HepG2 (cell line): ENCODE measurements around the gene SVBP.

Experiments
- ARNT ChIP-seq: fragments of 450-650 bp; IDR thresholded peaks from 2 replicates; pipeline ENCODE4 v1.6.1; 2017
- POLR2AphosphoS5 ChIP-seq: IDR thresholded peaks from 2 replicates; pipeline ENCODE4 v1.6.1; 2012; ENCODE audit warnings: low read depth, low read length
- TF ChIP-seq, protein P1 (sequence below): sonication (generic); formaldehyde crosslinking; IDR thresholded peaks from 2 replicates; pipeline ENCODE4 v1.4.0; 2020; ENCODE audit warnings: missing genetic modification reagents

DNA sequence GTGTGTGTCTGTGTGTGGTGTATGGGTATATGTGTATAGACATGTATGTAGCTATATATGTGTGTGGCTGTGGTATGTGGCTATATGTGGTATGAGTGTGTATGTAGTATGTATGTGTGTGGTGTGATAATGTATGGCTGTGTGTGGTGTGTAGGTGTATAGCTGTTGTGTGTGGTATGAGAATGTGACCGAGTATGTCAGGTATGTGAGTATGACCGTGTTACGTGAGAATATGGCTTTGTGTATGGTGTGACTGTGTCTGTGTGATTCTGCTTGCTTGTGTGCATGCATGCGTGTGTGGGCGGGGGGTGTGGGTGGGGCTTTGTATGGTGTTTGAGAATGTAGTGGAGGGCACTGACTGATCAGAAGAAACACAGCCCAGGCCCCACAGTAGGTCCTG lies 32.7 kb upstream of the SVBP start:
- TF ChIP-seq, protein P1, sequence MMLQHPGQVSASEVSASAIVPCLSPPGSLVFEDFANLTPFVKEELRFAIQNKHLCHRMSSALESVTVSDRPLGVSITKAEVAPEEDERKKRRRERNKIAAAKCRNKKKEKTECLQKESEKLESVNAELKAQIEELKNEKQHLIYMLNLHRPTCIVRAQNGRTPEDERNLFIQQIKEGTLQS (CRISPR knock-in tag): no peak
- TF ChIP-seq ARNT: no peak
- TF ChIP-seq POLR2AphosphoS5: no peak
